Activated B cell treated with CpG ODN at 0.5 μM for 24 hours (primary cell): ENCODE measurements around the gene WDR62. TPM values are rescaled to one million over a fixed set of nuclear protein-coding genes. Genes with fewer than 3 reads are reported as not detected.

Source experiments
- ATAC-seq: fragments of 200-7000 bp; cut with Tn5 transposase; one replicate; pipeline ENCODE4 v1.10.0; 2021; ENCODE audit warnings: low read depth, mild to moderate bottlenecking, moderate library complexity
- CTCF ChIA-PET: fragments of 350-600 bp; sonication (Branson Sonifier 250); formaldehyde crosslinking; loops from one replicate; lab custom pipeline; 2021; ENCODE audit warnings: antibody characterized with exemption; lab: Charles Lee
- POLR2A ChIA-PET: fragments of 350-600 bp; sonication (Branson Sonifier 250); formaldehyde crosslinking; loops from one replicate; lab custom pipeline; 2021; ENCODE audit warnings: antibody characterized with exemption; lab: Charles Lee
- DNase-seq: peaks from one replicate; pipeline ENCODE4 v3.0.0; 2022
- H3K27ac Mint-ChIP-seq: one replicate; pipeline ENCODE4 v1.8.0; 2020; ENCODE audit warnings: mixed read lengths
- H3K27me3 Mint-ChIP-seq: one replicate; pipeline ENCODE4 v1.8.0; 2021; ENCODE audit warnings: mixed read lengths
- H3K36me3 Mint-ChIP-seq: one replicate; pipeline ENCODE4 v1.8.0; 2021; ENCODE audit warnings: low read depth, mixed read lengths
- H3K4me1 Mint-ChIP-seq: one replicate; pipeline ENCODE4 v1.8.0; 2021; ENCODE audit warnings: mixed read lengths
- H3K4me3 Mint-ChIP-seq: one replicate; pipeline ENCODE4 v1.8.0; 2020; ENCODE audit warnings: mild to moderate bottlenecking, mixed read lengths
- H3K9me3 Mint-ChIP-seq: one replicate; pipeline ENCODE4 v1.8.0; 2020; ENCODE audit warnings: mixed read lengths
- intact Hi-C: fragments of 100-400 bp; cut with micrococcal nuclease; formaldehyde crosslinking; loops from one replicate; pipeline ENCODE4 v1.15.1; 2024
- total RNA-seq: library from RNA; stranded (reverse); gene quantifications from 2 replicates; pipeline ENCODE4 v1.2.3, GENCODE V29; 2022
- TF ChIP-seq, protein P1 (sequence below): fragments of 200-600 bp; IDR thresholded peaks from one replicate; pipeline ENCODE4 v1.8.0; 2022; ENCODE audit warnings: antibody characterized with exemption, mild to moderate bottlenecking

WDR62 gene
- total RNA-seq, 1 donor from 2014 or later = 3.3 TPM

DNA sequence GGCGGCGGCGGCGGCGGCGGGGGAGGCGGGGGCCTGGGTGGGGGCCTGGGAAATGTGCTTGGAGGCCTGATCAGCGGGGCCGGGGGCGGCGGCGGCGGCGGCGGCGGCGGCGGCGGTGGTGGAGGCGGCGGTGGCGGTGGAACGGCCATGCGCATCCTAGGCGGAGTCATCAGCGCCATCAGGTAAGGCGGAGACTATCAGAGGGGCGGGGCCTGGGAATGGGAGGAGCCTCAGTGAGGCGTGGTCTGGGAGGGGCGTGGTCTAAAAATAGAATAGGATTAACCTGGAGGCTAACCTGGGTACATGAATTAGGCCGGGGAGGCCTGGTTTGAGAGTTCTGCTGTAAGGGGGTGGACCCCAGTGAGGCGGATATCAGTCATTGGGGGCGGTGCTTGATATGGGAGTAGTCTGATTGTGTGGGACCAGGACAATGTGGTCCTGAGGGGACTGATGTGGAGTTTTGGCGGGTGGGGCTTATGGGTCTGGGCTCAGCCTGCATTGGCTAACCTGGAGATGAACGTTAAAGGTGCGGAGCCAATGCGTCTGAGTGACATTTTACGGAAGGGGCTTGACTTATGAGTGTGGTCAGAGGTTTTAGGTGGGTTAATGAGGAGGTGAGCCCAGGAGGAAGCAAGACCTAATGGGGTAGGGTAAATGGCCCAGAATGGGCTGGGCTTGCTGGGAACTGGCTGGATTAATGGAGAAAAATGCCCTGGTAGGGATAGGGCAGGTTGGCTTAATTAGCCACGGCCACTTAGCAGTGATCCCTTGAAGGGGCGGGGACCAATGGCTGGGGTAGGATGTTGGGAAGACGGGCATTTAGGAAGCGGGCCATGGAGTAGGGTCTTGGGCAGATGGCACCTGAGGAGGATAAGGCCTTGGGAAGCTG lies 86.6 kb downstream of the WDR62 start:
- intact Hi-C loops = loop anchor here (2.0 to 5.0 kb wide), 2 partner anchors 242 to 1464 kb away; partner anchors contain the start of genes SCGB2B2 and ZNF302
- peak; percentile 78 for ATAC-seq
- ChIA-PET CTCF (no interaction called here), POLR2A (interaction anchor here (0.7 to 3.6 kb wide), 6 partner anchors 12 to 1024 kb away, joined by 3 to 65 read pairs (median 10); partner anchors contain the start of genes POLR2I, TBCB, THAP8 and ZNF146)
- H3K27ac Mint-ChIP-seq = peak overlapping the region; percentile 97
- DNase-seq = peak; percentile 84
- H3K9me3 Mint-ChIP-seq = no peaks in the 10 kb centered on the region
- H3K36me3 Mint-ChIP-seq = peaks cover 46% of the 10 kb centered on the region
- no peaks in the 10 kb centered on the region for H3K27me3 Mint-ChIP-seq
- peak overlapping the region; percentile 97 for H3K4me3 Mint-ChIP-seq
- TF ChIP-seq, protein P1, sequence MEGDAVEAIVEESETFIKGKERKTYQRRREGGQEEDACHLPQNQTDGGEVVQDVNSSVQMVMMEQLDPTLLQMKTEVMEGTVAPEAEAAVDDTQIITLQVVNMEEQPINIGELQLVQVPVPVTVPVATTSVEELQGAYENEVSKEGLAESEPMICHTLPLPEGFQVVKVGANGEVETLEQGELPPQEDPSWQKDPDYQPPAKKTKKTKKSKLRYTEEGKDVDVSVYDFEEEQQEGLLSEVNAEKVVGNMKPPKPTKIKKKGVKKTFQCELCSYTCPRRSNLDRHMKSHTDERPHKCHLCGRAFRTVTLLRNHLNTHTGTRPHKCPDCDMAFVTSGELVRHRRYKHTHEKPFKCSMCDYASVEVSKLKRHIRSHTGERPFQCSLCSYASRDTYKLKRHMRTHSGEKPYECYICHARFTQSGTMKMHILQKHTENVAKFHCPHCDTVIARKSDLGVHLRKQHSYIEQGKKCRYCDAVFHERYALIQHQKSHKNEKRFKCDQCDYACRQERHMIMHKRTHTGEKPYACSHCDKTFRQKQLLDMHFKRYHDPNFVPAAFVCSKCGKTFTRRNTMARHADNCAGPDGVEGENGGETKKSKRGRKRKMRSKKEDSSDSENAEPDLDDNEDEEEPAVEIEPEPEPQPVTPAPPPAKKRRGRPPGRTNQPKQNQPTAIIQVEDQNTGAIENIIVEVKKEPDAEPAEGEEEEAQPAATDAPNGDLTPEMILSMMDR = no peak
- H3K4me1 Mint-ChIP-seq = peaks cover 16% of the 10 kb centered on the region

DNA sequence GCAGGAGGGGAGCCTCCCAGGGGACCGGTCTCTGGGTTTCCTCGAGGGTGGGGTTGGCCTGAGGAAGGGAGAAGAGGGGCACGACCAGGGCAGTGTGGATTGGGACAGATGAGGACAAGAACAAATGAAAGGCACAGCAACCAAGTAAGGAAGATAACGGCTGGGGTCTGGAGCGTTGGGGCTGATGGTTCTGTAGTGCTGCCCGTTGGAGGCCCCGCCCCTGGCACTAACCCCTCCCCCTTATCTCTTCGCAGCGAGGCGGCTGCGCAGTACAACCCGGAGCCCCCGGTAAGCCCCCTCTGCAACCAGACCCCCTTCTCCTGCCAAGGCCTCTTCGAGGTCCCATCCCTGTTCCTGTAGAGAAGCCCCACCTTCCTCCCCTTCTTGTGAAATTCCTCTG lies 87.3 kb downstream of the WDR62 start:
- Mint-ChIP-seq H3K4me3 (no peak overlapping the region), H3K27me3 (no peaks in the 10 kb centered on the region)

DNA sequence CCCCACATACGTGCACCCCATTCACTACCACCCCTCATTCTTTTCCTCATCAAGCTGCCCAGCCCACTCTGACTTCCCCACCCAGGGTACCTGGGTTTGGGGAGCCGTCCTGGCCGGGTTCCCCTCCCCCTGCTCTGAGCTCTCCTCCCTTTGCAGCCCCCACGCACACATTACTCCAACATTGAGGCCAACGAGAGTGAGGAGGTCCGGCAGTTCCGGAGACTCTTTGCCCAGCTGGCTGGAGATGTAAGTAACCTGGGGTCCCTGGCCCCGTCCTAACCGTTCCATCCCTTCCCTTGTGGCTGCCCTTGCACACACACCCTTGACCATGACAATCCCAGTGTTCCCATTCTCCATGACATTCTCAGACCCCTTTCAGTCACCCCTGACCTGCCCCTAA lies 87.8 kb downstream of the WDR62 start:
- CTCF ChIA-PET = interaction anchor here (0.9 kb wide), 1 partner anchor 14 kb away, joined by 3 read pairs; no protein-coding TSS in a partner anchor
- TF ChIP-seq, protein P1 = no peak
- Mint-ChIP-seq H3K36me3 (peaks cover 57% of the 10 kb centered on the region), H3K4me1 (peaks cover 12% of the 10 kb centered on the region), H3K9me3 (no peaks in the 10 kb centered on the region), H3K27ac (no peak overlapping the region), H3K4me3 (no peak overlapping the region), H3K27me3 (no peaks in the 10 kb centered on the region)
- no peak for ATAC-seq
- intact Hi-C loops = loop anchor here (5.0 kb wide), 1 partner anchor 1465 kb away; the partner anchor contains the start of genes SCGB2B2 and ZNF302
- DNase-seq = no peak
- POLR2A ChIA-PET = interaction anchor here (0.6 kb wide), 1 partner anchor 248 kb away, joined by 4 read pairs; no protein-coding TSS in a partner anchor

More for the DNA sequence above, 87.3 kb downstream of the WDR62 start:
- POLR2A ChIA-PET = interaction anchor here (0.6 kb wide), 1 partner anchor 248 kb away, joined by 4 read pairs; no protein-coding TSS in a partner anchor
- H3K4me1 Mint-ChIP-seq = peaks cover 12% of the 10 kb centered on the region
- no peak overlapping the region for H3K27ac Mint-ChIP-seq
- intact Hi-C loops = loop anchor here (5.0 kb wide), 1 partner anchor 1465 kb away; the partner anchor contains the start of genes SCGB2B2 and ZNF302
- no peaks in the 10 kb centered on the region for H3K9me3 Mint-ChIP-seq
- CTCF ChIA-PET = interaction anchor here (0.9 kb wide), 1 partner anchor 14 kb away, joined by 3 read pairs; no protein-coding TSS in a partner anchor
- no peak for ATAC-seq
- H3K36me3 Mint-ChIP-seq = peaks cover 54% of the 10 kb centered on the region
- DNase-seq = no peak
- TF ChIP-seq, protein P1 = no peak

DNA sequence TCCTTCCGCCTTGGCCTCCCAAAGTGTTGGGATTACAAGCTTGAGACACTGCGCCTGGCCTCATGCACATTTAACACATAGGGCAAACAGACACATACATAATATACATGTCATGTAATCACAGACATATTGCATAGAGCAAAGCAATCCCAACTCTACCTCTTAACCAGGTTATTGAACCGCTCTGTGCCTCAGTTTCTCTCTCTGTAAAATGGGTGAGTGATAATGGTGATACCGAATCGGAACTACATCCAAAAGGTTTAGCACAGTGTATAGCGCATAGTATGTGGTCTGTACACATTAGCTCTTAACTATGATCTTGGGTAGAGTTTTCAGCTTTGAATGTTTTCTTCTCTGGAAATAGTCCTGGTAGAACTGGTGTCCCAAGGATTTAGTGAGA lies 89.9 kb downstream of the WDR62 start:
- no peaks in the 10 kb centered on the region for H3K9me3 Mint-ChIP-seq
- POLR2A ChIA-PET = no interaction called here
- no peak for ATAC-seq
- TF ChIP-seq, protein P1 = no peak
- H3K4me1 Mint-ChIP-seq = peaks cover 12% of the 10 kb centered on the region
- CTCF ChIA-PET = no interaction called here
- intact Hi-C loops = loop anchor here (5.0 kb wide), 1 partner anchor 1467 kb away; the partner anchor contains the start of genes SCGB2B2 and ZNF302
- H3K27me3 Mint-ChIP-seq = no peaks in the 10 kb centered on the region
- no peak overlapping the region for H3K27ac Mint-ChIP-seq
- no peak for DNase-seq
- H3K4me3 Mint-ChIP-seq = no peak overlapping the region
- H3K36me3 Mint-ChIP-seq = peaks cover 76% of the 10 kb centered on the region
